NCI-H1436 (cell line): ENCODE measurements around the gene DEDD.
A peak's percentile ranks its signal among the peaks of the same experiment; 100 is the strongest.

ENCODE experiments used
- DNase-seq: peaks from one replicate; lab custom pipeline; 2025; lab: John Stamatoyannopoulos, UW

Gene DEDD

GRCh38 chr1:161132410-161133219 lies at the start of gene DEDD:
Gene DEDD, minus strand, starts transcription at chr1:161132667. Its CDS starts 8,205 bp downstream, at chr1:161124462.
- peak; percentile 89 for DNase-seq

- DNase-seq, result no peak
Observed at GRCh38 chr1:161182214-161182613, 49.7 kb upstream of the DEDD start.

- DNase-seq, result no peak
Observed at GRCh38 chr1:161180639-161181038, 48.2 kb upstream of the DEDD start.

GRCh38 chr1:161179698-161180097 lies 47.2 kb upstream of the DEDD start:
- DNase-seq, result no peak

- no peak for DNase-seq
Observed at GRCh38 chr1:161177936-161178244, 45.4 kb upstream of the DEDD start.

- peak; percentile 72 for DNase-seq
Observed at GRCh38 chr1:161177112-161177935, 44.9 kb upstream of the DEDD start, which contains the start of gene B4GALT3. Gene B4GALT3, minus strand, starts transcription at chr1:161177507. Its CDS starts 1,447 bp downstream, at chr1:161176060.

- no peak for DNase-seq
Observed at GRCh38 chr1:161176468-161177111, 44.1 kb upstream of the DEDD start.

- DNase-seq, result no peak
Observed at GRCh38 chr1:161175771-161176453, 43.4 kb upstream of the DEDD start.

GRCh38 chr1:161174911-161175310 lies 42.4 kb upstream of the DEDD start:
- no peak for DNase-seq

GRCh38 chr1:161173711-161174110 lies 41.2 kb upstream of the DEDD start:
- no peak for DNase-seq

GRCh38 chr1:161172776-161173376 lies 40.4 kb upstream of the DEDD start:
- no peak for DNase-seq

- DNase-seq, result no peak
Observed at GRCh38 chr1:161172349-161172748, 39.9 kb upstream of the DEDD start.

GRCh38 chr1:161171696-161172095 lies 39.2 kb upstream of the DEDD start:
- DNase-seq, result no peak

GRCh38 chr1:161171191-161171590 lies 38.7 kb upstream of the DEDD start:
- no peak for DNase-seq

- DNase-seq, result no peak
Observed at GRCh38 chr1:161168906-161169305, 36.4 kb upstream of the DEDD start.

- DNase-seq, result no peak
Observed at GRCh38 chr1:161166669-161167548, 34.4 kb upstream of the DEDD start.

- peak; percentile 90 for DNase-seq
Observed at GRCh38 chr1:161165742-161166668, 33.5 kb upstream of the DEDD start, which contains the start of gene PPOX. Gene PPOX, plus strand, starts transcription at chr1:161166426. Its CDS starts 422 bp downstream, at chr1:161166848.

GRCh38 chr1:161164901-161165610 lies 32.6 kb upstream of the DEDD start:
- no peak for DNase-seq

GRCh38 chr1:161163793-161164192 lies 31.3 kb upstream of the DEDD start:
- no peak for DNase-seq
